ENCODE results near the gene NRSN2.
"Not testable (repeated sequence)": the region's sequence is repeated elsewhere in the genome, so short reads cannot be mapped to it uniquely, and the experiment has no call there.

The NRSN2 gene

DNA sequence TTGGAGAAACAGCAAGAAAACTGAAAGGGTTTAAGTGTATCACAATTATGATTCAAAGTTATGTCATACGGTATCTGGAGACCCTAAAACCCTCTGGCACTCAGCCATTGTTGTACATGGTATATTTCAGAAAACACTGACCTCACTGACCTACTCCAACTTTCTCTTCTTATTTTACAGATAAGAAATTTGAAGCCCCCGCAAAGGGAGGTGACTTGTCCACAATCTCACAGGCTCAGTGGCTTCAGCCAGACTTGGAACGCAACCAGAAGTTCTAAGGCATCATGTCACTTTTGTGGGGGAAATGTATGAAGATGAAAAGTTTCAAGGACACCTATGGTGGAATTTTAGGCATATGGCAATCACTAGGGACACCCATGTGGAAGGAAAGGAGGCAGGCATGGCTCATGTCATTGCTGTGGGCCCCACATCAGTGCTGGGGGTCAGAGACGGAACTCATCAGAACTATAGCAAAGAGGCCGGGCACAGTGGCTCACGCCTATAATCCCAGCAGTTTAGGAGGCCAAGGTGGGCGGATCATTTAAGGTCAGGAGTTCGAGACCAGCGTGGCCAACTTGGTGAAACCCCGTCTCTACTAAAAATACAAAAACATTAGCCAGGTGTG is 28.5 kb downstream of the NRSN2 start:
- no peak for DNase-seq (ENCODE audit: low read depth)

DNA sequence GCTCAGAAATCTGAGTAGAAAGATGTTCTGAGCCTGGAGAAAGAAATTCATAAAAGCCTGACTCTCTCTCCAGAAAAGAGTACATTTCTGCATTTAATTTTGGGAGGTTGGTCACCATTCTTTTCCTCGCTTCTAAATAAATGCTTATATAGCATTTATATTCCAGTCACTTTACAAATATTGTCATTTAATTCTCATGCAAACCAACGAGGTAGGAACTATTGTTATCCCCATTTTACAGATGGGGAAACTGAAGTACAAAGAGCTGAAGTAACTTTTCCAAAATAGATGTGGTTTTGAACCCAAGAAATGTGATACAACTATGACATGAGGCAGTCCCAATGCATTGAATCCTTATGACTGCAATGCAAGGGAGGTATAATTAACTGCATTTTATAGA is 29.2 kb downstream of the NRSN2 start:
- DNase-seq (ENCODE audit: low read depth): no peak

DNA sequence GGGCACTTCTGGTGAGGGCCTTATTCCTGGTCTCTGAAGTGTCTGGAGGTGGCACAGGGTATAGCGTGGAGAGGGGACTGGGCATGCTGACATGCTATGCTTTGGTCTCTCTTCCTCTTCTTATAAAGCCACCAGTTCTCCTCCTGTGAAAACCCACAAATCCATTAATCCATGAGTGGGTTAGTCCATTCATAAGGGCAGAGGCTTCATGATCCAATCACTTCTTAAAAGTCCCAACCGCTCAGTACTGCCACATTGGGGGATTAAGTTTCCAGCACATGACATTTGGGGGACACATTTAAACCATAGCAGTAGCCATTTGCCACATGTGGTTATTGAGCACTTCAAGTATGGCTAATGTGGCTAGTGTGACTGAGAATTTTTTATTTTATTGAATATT is 29.8 kb downstream of the NRSN2 start:
- no peak for DNase-seq (ENCODE audit: low read depth)

DNA sequence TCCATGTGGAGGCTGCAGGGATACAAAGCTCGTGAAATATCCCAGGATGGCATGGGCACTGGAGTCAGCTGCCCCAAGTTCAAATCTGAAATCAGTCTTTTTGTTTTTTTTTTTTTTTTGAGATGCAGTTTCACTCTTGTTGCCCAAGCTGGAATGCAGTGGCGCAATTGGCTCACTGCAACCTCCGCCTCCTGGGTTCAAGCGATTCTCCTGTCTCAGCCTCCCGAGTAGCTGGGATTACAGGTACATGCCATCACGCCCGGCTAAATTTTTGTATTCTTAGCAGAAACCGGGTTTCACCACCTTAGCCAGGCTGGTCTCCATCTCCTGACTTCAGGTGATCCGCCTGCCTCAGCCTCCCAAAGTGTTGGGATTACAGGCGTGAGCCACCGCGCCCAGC is 30.7 kb downstream of the NRSN2 start:
- not testable (repeated sequence) for DNase-seq (ENCODE audit: low read depth)

DNA sequence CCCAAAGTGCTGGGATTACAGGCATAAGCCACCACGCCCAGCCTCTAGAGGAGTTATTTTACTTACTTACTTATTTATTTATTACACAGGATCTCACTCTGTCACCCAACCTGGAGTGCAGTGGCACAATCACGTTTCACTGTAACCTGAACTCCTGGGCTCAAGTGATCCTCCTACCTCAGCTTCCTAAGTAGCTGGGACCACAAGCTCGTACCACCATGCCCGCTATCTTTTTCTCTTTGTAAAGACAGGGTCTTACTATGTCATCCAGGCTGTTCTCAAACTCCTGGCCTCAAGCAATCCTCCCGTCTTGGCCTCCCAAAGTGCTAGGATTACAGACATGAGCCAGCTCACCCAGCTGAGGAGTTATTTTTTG is 32.0 kb downstream of the NRSN2 start:
- no peak for DNase-seq (ENCODE audit: low read depth)

DNA sequence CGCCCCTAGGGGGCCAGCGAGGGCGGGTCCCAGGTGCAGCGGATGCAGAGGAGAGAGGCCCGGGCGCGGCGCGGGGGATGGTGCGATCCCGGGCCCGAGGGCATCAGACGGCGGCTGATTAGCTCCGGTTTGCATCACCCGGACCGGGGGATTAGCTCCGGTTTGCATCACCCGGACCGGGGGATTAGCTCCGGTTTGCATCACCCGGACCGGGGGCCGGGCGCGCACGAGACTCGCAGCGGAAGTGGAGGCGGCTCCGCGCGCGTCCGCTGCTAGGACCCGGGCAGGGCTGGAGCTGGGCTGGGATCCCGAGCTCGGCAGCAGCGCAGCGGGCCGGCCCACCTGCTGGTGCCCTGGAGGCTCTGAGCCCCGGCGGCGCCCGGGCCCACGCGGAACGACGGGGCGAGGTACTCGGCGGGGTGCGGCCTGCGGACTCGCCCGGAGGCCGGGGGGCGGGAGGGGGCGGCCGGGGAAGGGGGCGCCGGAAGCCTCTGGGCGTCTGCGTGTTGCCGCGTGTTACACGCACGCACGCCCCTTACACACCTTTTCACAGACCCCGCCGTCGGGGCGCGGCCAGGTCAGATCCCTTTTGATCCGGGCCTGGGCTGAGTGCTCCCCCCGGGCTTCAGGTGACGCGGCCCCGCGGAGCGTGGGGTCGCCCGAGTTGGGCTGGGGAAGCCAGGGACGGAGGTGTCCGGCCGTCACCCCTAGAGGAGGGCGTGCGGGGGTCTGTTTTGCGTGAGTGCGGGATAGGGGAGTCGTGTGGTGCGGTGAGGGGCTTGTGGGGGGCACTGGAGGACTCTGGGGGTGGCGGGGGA is 34.1 kb downstream of the NRSN2 start:
- peak; percentile 38 for DNase-seq (ENCODE audit: low read depth)

DNA sequence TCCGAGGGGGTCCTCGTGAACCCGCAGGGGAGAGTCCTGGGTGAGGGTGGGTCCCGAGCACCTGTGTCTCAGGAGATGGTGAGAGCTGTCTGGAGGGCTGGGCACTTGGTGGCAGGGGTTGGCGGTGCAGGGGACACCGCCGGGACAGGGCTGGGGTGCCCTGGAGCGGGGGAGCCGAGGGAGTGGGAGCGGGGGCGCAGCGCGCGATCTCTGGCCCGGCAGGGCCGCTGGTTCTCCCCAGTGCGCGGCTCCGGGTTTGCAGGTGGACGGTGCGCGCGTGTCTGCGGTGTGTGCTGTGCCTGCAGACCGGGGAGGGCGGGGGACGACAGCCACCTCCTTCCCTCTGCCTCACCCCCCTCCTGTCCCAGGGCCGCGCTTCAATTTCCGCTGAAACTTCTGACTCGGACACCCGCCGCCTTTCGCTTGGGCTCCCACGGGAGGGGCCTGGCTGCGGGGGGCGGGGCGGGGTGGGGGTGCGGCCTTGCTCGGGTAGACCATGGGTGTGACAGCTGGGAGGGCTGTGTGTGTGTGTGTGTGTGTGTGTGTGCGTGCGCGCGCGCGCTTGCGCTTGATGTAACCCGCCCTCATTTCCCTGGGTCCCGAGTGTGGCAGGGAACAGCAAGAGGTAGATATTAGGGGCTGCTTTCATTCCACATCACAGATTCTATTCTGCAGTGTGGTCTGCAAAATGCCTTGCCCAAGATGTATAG is 34.8 kb downstream of the NRSN2 start:
- DNase-seq (ENCODE audit: low read depth): peak; percentile 62

DNA sequence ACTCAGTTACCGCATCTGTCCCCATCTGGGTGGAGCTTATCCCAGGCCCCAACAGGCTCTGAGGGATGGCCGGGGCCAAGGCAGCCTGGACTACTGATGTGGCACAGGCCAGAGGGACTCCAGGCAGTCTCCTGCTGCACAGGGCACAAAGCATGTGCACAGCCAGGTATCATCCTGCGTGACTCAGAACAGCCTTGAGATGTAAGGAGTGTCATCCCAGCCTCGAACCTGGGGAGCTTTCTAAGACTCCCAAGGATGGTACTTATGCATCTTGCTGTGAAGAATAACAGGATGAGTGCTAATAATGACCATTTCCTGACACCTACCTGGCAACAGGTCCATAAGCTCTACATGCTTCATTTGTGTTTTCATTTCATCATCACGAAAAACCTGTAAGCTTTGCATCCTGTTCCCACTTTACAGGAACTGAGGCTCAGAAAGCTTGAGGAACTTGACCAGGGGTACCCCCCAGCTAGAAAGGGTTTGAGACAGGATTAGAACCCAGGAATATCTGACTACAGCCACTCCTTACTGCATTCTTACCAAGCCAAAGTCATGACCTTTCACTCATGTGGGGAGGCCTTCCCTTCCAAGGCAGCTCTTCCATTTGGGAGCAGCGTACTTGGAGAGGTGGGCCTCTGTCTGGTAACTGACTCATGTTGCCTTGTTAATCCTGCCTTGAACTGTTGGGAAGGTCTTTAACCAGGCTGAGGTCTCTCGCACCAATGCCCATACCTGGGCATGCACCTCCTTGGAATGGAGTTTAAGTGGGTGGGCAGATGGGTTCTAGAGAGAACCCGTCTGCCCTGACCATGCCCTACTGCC is 35.6 kb downstream of the NRSN2 start:
- DNase-seq (ENCODE audit: low read depth): no peak

DNA sequence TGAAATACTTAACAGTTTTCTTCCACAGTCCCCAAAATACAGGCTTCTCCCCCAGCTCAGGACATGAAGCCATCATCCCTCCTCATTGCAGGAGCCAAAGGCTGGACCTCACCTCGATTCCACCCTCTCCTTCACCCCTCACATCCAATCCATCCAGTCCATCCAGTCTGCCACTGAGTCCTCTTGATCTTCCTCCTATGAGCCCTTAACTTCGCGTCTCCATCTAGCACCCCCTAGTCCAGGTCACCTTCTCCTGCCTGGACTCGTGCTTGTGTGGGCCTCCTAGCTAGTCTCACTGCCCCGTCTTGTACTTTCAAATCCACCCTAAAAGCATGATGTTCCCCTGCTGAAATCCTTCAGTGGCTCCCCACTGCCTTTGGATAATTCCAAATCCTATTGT is 37.0 kb downstream of the NRSN2 start:
- no peak for DNase-seq (ENCODE audit: low read depth)

DNA sequence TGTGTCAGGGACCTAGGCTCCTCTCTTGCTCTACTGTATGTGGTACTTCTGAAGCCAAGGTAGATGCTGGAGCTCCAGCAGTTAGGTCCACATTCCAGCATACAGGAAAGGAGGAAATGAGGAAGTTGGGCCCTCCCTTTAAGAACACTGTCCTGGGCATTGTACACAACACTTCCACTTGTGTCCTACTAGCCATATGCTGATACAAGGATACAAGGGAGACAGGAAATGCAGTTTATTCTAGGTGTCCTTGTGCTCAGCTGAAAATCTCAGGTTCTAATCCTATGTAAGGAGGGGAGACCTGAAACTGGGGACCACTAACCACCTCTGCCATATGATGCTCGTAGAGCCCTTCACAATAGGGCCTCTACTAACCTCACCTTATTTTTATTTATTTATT is 37.8 kb downstream of the NRSN2 start:
- no peak for DNase-seq (ENCODE audit: low read depth)

DNA sequence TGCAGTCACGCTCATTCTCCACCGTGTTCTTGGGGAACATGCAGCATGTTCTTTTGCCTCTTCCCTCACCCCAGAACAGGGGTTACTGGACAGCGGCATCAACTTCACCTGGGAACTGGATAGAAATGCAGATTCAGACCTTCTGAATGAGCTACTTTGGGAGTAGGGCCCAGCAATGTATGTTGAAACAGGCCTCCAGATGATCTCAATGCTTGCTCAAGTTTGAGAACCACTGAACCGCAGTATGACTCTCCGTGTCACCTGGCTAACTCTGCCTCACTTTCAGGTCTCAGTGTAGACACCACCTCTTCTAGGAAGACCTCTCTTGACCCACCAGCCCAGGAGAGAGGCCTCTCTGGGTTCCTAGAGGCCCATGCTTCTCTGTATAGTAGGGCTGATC is 38.5 kb downstream of the NRSN2 start:
- no peak for DNase-seq (ENCODE audit: low read depth)

DNA sequence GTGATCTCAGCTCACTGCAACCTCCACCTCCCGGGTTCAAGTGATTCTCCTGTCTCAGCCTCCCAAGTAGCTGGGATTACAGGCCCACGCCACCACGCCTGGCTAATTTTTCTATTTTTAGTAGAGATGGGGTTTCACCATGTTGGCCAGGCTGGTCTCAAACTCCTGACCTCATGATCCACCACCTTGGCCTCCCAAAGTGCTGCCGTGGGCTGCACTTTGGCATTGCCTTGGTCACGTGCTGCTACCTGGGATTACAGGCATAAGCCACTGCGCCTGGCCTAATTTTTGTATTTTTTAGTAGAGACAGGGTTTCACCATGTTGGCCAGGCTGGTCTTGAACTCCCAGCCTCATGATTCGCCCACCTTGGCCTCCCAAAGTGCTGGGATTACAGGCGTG is 39.7 kb downstream of the NRSN2 start:
- not testable (repeated sequence) for DNase-seq (ENCODE audit: low read depth)

DNA sequence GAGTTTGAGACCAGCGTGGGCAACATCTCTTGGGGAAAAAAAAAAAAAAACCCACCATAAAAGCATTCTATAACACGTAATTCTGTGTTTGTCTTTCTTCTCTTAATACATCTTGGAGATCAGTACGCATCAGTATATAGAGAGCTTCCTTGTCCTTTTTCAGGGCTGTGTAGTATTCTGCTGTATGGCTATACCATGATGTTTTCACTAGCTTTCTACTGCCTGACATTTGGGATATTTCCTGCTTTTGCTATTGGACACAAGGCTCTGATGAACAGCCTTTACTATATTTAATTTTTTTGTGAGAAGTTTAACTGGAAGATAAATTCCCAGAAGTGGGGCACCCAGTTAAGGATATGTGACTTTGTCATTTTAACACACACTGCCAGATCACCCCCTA is 40.6 kb downstream of the NRSN2 start:
- DNase-seq (ENCODE audit: low read depth): no peak

DNA sequence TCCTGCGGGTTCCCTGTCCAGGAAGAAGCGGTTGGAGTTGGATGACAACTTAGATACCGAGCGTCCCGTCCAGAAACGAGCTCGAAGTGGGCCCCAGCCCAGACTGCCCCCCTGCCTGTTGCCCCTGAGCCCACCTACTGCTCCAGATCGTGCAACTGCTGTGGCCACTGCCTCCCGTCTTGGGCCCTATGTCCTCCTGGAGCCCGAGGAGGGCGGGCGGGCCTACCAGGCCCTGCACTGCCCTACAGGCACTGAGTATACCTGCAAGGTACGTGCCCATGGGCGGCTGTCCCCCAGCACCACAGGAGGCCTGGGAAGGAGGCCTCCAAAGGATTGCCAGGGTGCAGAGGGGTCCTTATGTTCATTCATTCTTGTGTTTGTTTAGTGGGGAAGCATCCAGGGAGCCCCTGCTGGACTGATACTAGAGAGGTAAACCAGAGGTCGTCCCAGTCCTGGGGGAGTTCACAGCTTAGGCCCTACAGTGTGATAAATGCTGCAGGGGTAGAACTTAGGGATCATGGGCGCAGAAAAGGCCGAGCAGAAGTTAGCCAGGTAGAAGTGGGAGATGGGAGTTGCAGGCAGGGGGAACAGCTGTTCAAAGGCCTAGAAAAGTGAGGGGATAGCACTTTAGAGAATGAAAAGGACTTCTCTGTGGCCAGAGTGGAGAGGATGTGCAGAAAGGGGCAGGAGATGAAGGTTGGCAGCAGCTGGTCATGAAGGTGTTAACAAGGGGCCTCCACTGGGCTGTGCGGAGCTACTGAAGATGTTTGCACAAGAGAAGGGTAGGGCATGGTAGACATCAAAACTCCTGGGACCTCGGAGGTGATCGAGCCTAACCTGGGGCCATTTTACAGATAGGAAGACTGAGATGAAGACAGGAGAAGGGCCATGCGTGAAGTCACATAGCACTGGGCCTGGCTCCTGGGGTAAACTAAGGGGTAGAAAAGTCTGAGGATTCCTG is 41.4 kb downstream of the NRSN2 start:
- no peak for DNase-seq (ENCODE audit: low read depth)

DNA sequence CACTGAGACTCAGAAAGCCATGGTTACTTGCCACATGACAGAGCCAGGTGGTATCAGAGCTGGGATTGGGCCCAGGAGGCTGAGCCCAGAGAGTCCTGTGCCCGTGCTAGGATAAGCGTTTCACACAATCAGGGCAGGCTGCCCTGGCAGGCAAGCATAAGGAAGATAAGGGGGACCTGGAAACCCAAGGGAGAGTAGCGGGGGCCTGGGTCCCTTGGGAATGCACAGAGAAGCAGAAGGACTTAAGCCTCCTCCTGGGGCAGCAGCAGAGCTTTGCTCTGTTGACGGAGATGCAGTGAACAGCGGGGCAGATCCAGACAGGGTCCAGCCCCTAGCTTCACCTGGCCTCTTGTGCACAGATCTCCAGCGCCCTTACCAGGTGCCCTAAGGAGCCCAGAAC is 42.3 kb downstream of the NRSN2 start:
- DNase-seq (ENCODE audit: low read depth): no peak

DNA sequence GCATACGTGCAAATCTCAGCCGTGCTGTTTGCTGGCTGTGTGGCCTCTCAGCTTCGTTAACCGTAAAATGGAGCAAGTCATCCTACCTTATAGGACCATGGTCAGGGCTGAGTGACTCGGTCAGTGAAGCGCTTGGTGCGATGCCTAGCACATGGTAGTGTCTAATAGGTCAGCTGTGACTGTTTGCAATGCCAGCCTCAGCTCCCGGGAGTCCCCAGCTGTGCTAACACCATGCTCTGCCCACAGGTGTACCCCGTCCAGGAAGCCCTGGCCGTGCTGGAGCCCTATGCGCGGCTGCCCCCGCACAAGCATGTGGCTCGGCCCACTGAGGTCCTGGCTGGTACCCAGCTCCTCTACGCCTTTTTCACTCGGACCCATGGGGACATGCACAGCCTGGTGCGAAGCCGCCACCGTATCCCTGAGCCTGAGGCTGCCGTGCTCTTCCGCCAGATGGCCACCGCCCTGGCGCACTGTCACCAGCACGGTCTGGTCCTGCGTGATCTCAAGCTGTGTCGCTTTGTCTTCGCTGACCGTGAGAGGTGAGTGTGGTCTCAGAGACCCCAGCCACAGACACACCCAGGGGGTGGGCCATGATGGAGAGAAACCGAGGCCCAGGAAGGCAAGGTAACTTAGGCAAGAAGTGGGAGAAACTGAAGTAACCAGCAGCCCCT is 44.3 kb downstream of the NRSN2 start:
- DNase-seq (ENCODE audit: low read depth): no peak

DNA sequence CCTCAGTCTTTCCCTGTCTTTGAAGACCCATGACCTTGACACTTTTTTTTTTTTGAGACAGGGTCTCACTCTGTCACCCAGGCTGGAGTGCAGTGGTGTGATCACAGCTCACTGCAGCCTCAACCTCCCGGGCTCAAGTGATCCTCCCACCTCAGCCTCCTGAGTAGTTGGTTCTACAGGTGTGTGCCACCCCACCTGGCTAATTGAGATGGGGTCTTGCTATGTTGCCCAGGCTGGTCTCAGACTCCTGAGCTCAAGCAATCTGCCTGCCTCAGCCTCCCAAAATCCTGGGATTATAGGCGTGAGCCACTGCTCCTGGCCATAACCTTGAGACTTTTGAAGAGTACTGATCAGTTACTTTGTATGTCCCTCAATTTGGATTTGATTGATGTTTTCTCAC is 46.4 kb downstream of the NRSN2 start:
- not testable (repeated sequence) for DNase-seq (ENCODE audit: low read depth)

DNA sequence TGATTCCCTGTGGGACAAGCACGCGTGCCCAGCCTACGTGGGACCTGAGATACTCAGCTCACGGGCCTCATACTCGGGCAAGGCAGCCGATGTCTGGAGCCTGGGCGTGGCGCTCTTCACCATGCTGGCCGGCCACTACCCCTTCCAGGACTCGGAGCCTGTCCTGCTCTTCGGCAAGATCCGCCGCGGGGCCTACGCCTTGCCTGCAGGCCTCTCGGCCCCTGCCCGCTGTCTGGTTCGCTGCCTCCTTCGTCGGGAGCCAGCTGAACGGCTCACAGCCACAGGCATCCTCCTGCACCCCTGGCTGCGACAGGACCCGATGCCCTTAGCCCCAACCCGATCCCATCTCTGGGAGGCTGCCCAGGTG is 49.3 kb downstream of the NRSN2 start:
- DNase-seq (ENCODE audit: low read depth): no peak

DNA sequence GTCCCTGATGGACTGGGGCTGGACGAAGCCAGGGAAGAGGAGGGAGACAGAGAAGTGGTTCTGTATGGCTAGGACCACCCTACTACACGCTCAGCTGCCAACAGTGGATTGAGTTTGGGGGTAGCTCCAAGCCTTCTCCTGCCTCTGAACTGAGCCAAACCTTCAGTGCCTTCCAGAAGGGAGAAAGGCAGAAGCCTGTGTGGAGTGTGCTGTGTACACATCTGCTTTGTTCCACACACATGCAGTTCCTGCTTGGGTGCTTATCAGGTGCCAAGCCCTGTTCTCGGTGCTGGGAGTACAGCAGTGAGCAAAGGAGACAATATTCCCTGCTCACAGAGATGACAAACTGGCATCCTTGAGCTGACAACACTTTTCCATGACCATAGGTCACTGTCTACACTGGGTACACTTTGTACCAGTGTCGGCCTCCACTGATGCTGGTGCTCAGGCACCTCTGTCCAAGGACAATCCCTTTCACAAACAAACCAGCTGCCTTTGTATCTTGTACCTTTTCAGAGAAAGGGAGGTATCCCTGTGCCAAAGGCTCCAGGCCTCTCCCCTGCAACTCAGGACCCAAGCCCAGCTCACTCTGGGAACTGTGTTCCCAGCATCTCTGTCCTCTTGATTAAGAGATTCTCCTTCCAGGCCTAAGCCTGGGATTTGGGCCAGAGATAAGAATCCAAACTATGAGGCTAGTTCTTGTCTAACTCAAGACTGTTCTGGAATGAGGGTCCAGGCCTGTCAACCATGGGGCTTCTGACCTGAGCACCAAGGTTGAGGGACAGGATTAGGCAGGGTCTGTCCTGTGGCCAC is 49.9 kb downstream of the NRSN2 start:
- no peak for DNase-seq (ENCODE audit: low read depth)

Data from stimulated activated CD4-positive, alpha-beta T cell treated with anti-CD3 and anti-CD28 coated beads, Interleukin-2, amount 100 ng/mL, for 4 hours (primary cell).